Measurements from ENCODE around the gene CIDEA. TPM values are rescaled to one million over a fixed set of nuclear protein-coding genes. Genes with fewer than 3 reads are reported as not detected.

The CIDEA gene
- 0.19 and 1.5 TPM in 2 replicates for total RNA-seq

GRCh38 chr18:12254136-12254819 lies at the start of gene CIDEA:
CIDEA (plus strand) TSS chr18:12254361; CDS start chr18:12254384, 23 bp downstream.

GRCh38 chr18:12307701-12308385 lies 53.7 kb downstream of the CIDEA start, which contains the start of gene TUBB6:
TUBB6 (plus strand) TSS chr18:12308241; CDS start chr18:12308293, 52 bp downstream.

Other genes with a start within 250 kb of the CIDEA start
- gene ANKRD62, start 160.5 kb upstream of the CIDEA start, total RNA-seq, result not detected in 2 replicates
- 1,152 and 1,635 TPM in 2 replicates for gene TUBB6, start 53.9 kb downstream of the CIDEA start, total RNA-seq
- gene AFG3L2, start 122.9 kb downstream of the CIDEA start, total RNA-seq, result 25.6 and 39.6 TPM in 2 replicates
- gene PRELID3A, start 153.6 kb downstream of the CIDEA start, total RNA-seq, result 1.6 and 3.5 TPM in 2 replicates